GM12878 (cell line): ENCODE data around the gene DTD1. TPM values are rescaled to one million over a fixed set of nuclear protein-coding genes. Genes with fewer than 3 reads are reported as not detected.

Experiments used
- ATAC-seq: fragments of 200-7000 bp; cut with Tn5 transposase; 3 replicates; pipeline ENCODE4 v1.9.1; 2020; ENCODE audit warnings: mild to moderate bottlenecking, moderate library complexity
- BruUV-seq: library from RNA; stranded (reverse); fragments of 400-500 nt; replicated peaks from 2 replicates; lab custom pipeline; 2021; lab: Mats Ljungman, UMichigan
- CTCF ChIA-PET: fragments of 300-600 bp; sonication (Branson Sonifier 250); formaldehyde crosslinking; extraction: SDS; loops from one replicate; lab custom pipeline; 2021; ENCODE audit warnings: inconsistent platforms; lab: Yijun Ruan, JAX
- POLR2A ChIA-PET: fragments of 350-600 bp; formaldehyde crosslinking; extraction: SDS; loops from one replicate; lab custom pipeline; 2021; ENCODE audit warnings: inconsistent platforms; lab: Charles Lee
- RAD21 ChIA-PET: fragments of 300-600 bp; sonication (Branson Sonifier 250); formaldehyde crosslinking; loops from one replicate; lab custom pipeline; 2023; ENCODE audit warnings: antibody characterized with exemption; ENCODE audit not compliant: unreplicated experiment; lab: Charles Lee
- SMC1A ChIA-PET: fragments of 300-600 bp; sonication (Branson Sonifier 250); formaldehyde crosslinking; loops from one replicate; lab custom pipeline; 2023; ENCODE audit not compliant: unreplicated experiment, uncharacterized antibody; lab: Charles Lee
- DNase-seq: peaks from one replicate; pipeline ENCODE4 v3.0.0-alpha.2; 2011; ENCODE audit warnings: low read depth, low spot score
- FAIRE-seq: peaks from 3 replicates; lab custom pipeline; 2011; peaks lifted over from hg19 to GRCh38; lab: Jason Lieb, UNC
- H2AFZ ChIP-seq: 2 replicates; pipeline ENCODE4 v1.6.0; 2011; ENCODE audit warnings: low read depth, low read length, control low read depth; ENCODE audit not compliant: control insufficient read depth
- H3K27ac ChIP-seq: 2 replicates; pipeline ENCODE4 v1.5.1; 2011; ENCODE audit warnings: control low read depth; ENCODE audit not compliant: control insufficient read depth, insufficient read depth
- H3K27me3 ChIP-seq, 2 experiments: replicated peaks in 1 of 2; 2 replicates each; pipeline versions ENCODE4 v1.6.0 to v1.6.1; 2011; ENCODE audit warnings: low read length in 1 of 2; ENCODE audit not compliant: control insufficient read depth in 2 of 2, insufficient read depth in 2 of 2
- H3K36me3 ChIP-seq, 2 experiments: 2 replicates each; pipeline ENCODE4 v1.5.1; 2011; ENCODE audit warnings: low read length in 1 of 2; ENCODE audit not compliant: control insufficient read depth in 2 of 2, insufficient read depth in 2 of 2
- H3K4me1 ChIP-seq: 2 replicates; pipeline ENCODE4 v1.6.1; 2011; ENCODE audit warnings: mild to moderate bottlenecking, low read length, moderate library complexity, mixed read lengths; ENCODE audit not compliant: control insufficient read depth, insufficient read depth
- H3K4me2 ChIP-seq: 2 replicates; pipeline ENCODE4 v1.6.0; 2011; ENCODE audit warnings: control low read depth; ENCODE audit not compliant: control insufficient read depth, insufficient read depth
- H3K4me3 ChIP-seq: fragments of 200-600 bp; sonication (generic); 2 replicates; pipeline ENCODE4 v1.5.1; 2016
- H3K79me2 ChIP-seq: 2 replicates; pipeline ENCODE4 v1.6.0; 2011; ENCODE audit warnings: low read length; ENCODE audit not compliant: control insufficient read depth, insufficient read depth
- H3K9ac ChIP-seq: 2 replicates; pipeline ENCODE4 v1.8.0; 2011; ENCODE audit warnings: low read length, control low read depth, mixed read lengths; ENCODE audit not compliant: control insufficient read depth, insufficient read depth
- H3K9me3 ChIP-seq: replicated peaks from 3 replicates; pipeline ENCODE4 v1.5.1; 2011; ENCODE audit warnings: mild to moderate bottlenecking, low read length; ENCODE audit not compliant: control insufficient read depth, insufficient read depth
- H4K20me1 ChIP-seq: 2 replicates; pipeline ENCODE4 v1.6.0; 2011; ENCODE audit not compliant: control insufficient read depth, insufficient read depth
- CTCF ChIP-seq, 3 experiments: IDR thresholded peaks in 2 of 3; conservative IDR thresholded peaks in 1 of 3; 2 replicates each; pipeline ENCODE4 v1.5.1; 2011; ENCODE audit warnings: low read depth in 3 of 3, low read length in 3 of 3, mild to moderate bottlenecking in 3 of 3, control low read depth in 2 of 3, moderate library complexity in 2 of 3, inconsistent platforms in 1 of 3, mixed read lengths in 1 of 3; ENCODE audit not compliant: control insufficient read depth in 2 of 3, insufficient read depth in 1 of 3; ENCODE audit errors: extremely low read depth in 1 of 3
- IRF4 ChIP-seq: IDR thresholded peaks from 2 replicates; pipeline ENCODE4 v1.6.1; 2011; ENCODE audit warnings: low read depth, low read length
- RAD21 ChIP-seq: IDR thresholded peaks from 2 replicates; pipeline ENCODE4 v1.6.1; 2011; ENCODE audit warnings: mild to moderate bottlenecking, low read depth, low read length, moderate library complexity; ENCODE audit not compliant: insufficient read depth
- SMC3 ChIP-seq: IDR thresholded peaks from 2 replicates; pipeline ENCODE4 v1.6.1; 2011; ENCODE audit warnings: low read length, improper control_type of control experiment, borderline replicate concordance
- SPI1 ChIP-seq: IDR thresholded peaks from 2 replicates; pipeline ENCODE4 v1.6.1; 2011; ENCODE audit warnings: low read depth, mild to moderate bottlenecking, low read length, moderate library complexity, borderline replicate concordance; ENCODE audit not compliant: insufficient read depth
- YY1 ChIP-seq: IDR thresholded peaks from 2 replicates; pipeline ENCODE4 v1.6.1; 2011; ENCODE audit warnings: low read depth, mild to moderate bottlenecking, low read length
- WGBS: methylation state at CpG from one replicate; pipeline ENCODE4 v1.1.6; 2016; ENCODE audit warnings: low lambda C conversion rate; ENCODE audit not compliant: insufficient replicate concordance, insufficient coverage; ENCODE audit errors: missing lambda C conversion rate; 5-methylcytosine and 5-hydroxymethylcytosine counted together
- in situ Hi-C: fragments of 300-500 bp; cut with MboI; formaldehyde crosslinking; loops from 9 replicates; pipeline ENCODE4 v1.14.3; 2018; ENCODE audit warnings: mixed read lengths
- intact Hi-C: fragments of 100-400 bp; cut with micrococcal nuclease; formaldehyde crosslinking; loops from one replicate; pipeline ENCODE4 v1.14.2; 2022; ENCODE audit not compliant: unreplicated experiment
- polyA plus RNA-seq, 11 experiments: library from polyadenylated mRNA; depleted of rRNA in 4 of 11; unstranded in 6 of 11; stranded (reverse) in 5 of 11; fragments of >200 nt; fragmentation: Nextera tagmentation in 4 of 11; fragmentation: Illumina TruSeq in 1 of 11; extraction: Ambion mirVana in 4 of 11; extraction: Trizol in 1 of 11; gene quantifications; 1 replicate in 1 of 11; 2 replicates in 10 of 11; pipeline versions ENCODE4 v1.2.1 to v1.2.3, GENCODE V29; 2011 to 2016; ENCODE audit warnings: inconsistent platforms in 2 of 11, missing spikeins in 2 of 11, low read depth in 1 of 11
- total RNA-seq, 4 experiments: library from RNA; depleted of rRNA in 3 of 4; stranded (reverse); fragments of >200 nt in 3 of 4; fragmentation: Illumina TruSeq in 1 of 4; extraction: Trizol in 1 of 4; gene quantifications; 2 replicates each; pipeline versions ENCODE4 v1.2.1 to v1.2.3, GENCODE V29; 2013 to 2021

The DTD1 gene
- total and polyA plus RNA-seq, 10 of the 15 experiments (the other 5 are each of a cell fraction or from before 2014, with no cell fraction given) = 24.3 to 99.8 (median 63.3) TPM

- RAD21 ChIA-PET = interaction anchor here (0.6 to 2.2 kb wide), 23 partner anchors 12 to 1029 kb away, joined by 3 to 9 read pairs (median 4); no protein-coding TSS in a partner anchor
- Histone ChIP-seq H3K36me3 (peaks cover 0 to 3% of the 10 kb centered on the region in 2 experiments; a peak in 2 of 4 replicates), H3K4me3 (no peak overlapping the region), H3K9me3 (no peaks in the 10 kb centered on the region)
- in situ Hi-C loops = loop anchor here (10.0 to 25.0 kb wide), 2 partner anchors 443 to 555 kb away; no protein-coding TSS in a partner anchor
- peak; percentile 94 for TF ChIP-seq SMC3
- TF ChIP-seq IRF4 = 0 out of 2 replicates have a peak, but pooled peaks have one; percentile 14
- TF ChIP-seq YY1 = peak; percentile 66; the same call in 1 of the 2 replicates
- peak; percentile 100 for TF ChIP-seq RAD21
- TF ChIP-seq SPI1 = no peak
- peak; percentile 90 to 98 (median 95) for TF ChIP-seq CTCF (IDR thresholded peaks at IDR 0.05 in 2 of 3, conservative IDR thresholded peaks at IDR 0.05 in 1 of 3; ENCODE audit: control insufficient read depth in 2 of 3, extremely low read depth in 1 of 3, insufficient read depth in 1 of 3, low read depth in 3 of 3, low read length in 3 of 3)
- TF ChIP-seq, all 136 proteins: peak for 5
- DNase-seq = no peak
- peak; percentile 100 for ATAC-seq
- POLR2A ChIA-PET = no interaction called here
- H2AFZ ChIP-seq = no peak overlapping the region
- no peak overlapping the region for H3K4me2 ChIP-seq
- CTCF ChIA-PET = interaction anchor here (0.6 to 2.8 kb wide), 53 partner anchors 11 to 1029 kb away, joined by 3 to 16 read pairs (median 3); no protein-coding TSS in a partner anchor
- no peaks in the 10 kb centered on the region for H3K4me1 ChIP-seq
- no peaks in the 10 kb centered on the region for H3K27me3 ChIP-seq
- intact Hi-C loops = loop anchor here (1.0 to 10.0 kb wide), 7 partner anchors 217 to 1030 kb away; no protein-coding TSS in a partner anchor
- no TSS peak for BruUV-seq
- SMC1A ChIA-PET = interaction anchor here (0.6 to 2.8 kb wide), 32 partner anchors 8 to 1128 kb away, joined by 3 to 14 read pairs (median 3); no protein-coding TSS in a partner anchor
- H3K9ac ChIP-seq = no peak overlapping the region
- H3K79me2 ChIP-seq = no peaks in the 10 kb centered on the region
- H4K20me1 ChIP-seq = no peaks in the 10 kb centered on the region
- FAIRE-seq = peak; percentile 92
- H3K27ac ChIP-seq = no peak overlapping the region
- 14% methylated on average over 7 of the region's 7 CpGs for WGBS
Observed at GRCh38 chr20:18632196-18632789, 44.4 kb downstream of the DTD1 start.
